Cerebellar nuclear complex (tissue), 1 donor: ENCODE results near the gene TMEFF1.
"Not testable (repeated sequence)": the region's sequence is repeated elsewhere in the genome, so short reads cannot be mapped to it uniquely, and the experiment has no call there.

ENCODE experiments used
- DNase-seq, 2 experiments: peaks; one replicate each; lab custom pipeline; 2025; lab: John Stamatoyannopoulos, UW

Gene TMEFF1, protein sequence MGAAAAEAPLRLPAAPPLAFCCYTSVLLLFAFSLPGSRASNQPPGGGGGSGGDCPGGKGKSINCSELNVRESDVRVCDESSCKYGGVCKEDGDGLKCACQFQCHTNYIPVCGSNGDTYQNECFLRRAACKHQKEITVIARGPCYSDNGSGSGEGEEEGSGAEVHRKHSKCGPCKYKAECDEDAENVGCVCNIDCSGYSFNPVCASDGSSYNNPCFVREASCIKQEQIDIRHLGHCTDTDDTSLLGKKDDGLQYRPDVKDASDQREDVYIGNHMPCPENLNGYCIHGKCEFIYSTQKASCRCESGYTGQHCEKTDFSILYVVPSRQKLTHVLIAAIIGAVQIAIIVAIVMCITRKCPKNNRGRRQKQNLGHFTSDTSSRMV

DNA sequence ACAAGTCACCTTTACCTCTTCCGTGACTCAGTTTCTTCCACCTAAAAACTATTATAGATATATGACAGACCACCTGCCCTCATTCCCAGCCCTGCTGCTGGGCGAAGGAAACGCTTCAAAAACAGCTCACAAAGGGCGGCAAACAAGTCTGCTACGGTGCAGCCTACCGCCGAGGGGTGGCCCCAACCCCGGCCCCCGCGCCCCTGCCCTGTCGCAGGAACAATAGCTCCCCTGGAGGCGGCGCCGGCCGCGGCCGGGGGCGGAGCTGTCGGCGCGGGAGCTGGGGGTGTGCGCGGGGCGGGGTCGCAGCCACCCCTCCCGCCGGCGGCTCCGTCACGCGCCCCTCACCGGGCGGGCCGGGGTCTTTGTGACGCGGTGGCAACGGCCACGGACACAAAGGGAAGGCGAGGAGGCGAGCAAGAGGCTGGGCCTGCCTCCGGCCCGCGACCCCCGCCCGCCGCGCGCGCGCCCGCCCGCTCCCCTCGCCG lies at the start of gene TMEFF1:
Gene TMEFF1, plus strand, starts transcription at position 362 of the 488 bp plus-strand sequence. CDS start 396 bp downstream, outside the sequence.
- no peak for DNase-seq

DNA sequence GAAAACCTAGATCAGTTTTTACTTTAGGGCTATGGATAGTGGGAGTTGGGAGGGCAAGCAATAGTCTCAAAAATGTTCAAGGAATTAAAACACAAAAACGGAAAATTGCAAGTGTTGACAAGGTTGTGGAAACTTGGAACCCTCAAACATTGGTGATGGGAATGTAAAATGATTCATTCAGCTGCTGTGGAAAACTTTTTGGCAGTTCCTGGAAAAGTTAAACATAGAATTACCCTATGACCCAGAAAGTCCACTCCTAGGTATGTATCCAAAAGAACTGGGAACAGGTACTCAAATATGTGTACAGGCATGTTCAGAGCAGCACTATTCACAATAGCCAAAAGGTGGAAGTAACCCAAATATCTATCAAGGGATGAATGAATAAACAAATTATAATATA lies 47.2 kb upstream of the TMEFF1 start:
- DNase-seq = no peak

DNA sequence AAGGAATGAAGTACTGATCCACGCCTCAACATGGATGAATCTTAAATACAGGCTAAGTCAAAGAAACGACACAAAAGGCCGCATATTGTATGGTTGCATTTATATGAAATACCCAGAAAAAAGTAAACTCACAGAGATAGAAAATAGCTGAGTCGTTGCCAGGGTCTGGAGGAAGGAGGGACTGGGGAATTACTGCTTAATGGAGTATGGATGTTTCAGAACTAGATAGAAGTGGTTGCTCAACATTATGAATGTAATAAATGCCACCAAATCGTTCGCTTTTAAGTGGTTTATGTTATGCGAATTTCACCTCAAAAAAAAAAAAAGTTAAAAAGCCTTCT lies 46.8 kb upstream of the TMEFF1 start:
- DNase-seq = no peak

DNA sequence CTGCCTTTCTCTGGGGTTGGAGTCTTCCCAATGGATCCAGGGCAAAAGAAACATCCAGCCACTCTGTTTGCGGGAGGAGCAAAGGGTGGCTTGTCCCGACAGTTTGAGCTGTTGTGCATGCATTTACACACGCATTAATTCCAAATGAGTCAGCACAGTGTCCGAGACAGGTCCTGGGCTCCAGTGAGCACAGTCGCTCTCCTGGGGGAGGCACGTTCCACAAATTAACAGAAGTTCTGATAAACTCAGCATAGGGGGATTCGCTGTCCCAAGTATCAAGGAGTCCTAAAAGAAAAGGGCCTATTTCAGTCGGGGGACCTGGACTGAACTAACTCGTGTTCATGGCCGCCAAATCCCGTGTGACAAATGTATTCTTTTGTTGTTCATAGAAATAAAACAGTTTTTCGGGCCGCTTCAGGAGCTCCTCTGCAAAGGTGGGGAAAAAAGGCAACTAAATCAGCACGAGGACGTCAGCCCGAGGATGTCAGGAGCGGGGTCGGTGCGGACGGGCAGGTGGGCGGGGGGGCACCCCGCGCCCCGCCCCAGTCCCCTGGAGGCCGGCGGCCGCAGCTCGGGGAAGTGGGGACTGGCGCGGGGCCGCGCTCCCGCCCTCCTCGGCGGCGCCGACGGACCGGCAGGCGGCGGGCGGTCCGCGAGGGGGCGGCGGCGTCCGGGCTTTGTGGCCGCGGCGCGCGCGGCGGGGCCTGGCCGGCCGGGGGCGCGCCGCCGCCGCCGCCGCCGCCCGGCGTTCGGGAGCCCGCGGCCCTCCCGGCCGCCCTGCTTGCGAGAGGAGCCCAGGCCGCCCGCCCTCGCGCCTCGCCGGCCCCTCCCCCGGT lies 46.2 kb upstream of the TMEFF1 start, which contains the start of gene MSANTD3:
Gene MSANTD3, plus strand, starts transcription at position 614 of the 836 bp plus-strand sequence. CDS start 14,796 bp downstream, outside the sequence.
- no peak for DNase-seq

DNA sequence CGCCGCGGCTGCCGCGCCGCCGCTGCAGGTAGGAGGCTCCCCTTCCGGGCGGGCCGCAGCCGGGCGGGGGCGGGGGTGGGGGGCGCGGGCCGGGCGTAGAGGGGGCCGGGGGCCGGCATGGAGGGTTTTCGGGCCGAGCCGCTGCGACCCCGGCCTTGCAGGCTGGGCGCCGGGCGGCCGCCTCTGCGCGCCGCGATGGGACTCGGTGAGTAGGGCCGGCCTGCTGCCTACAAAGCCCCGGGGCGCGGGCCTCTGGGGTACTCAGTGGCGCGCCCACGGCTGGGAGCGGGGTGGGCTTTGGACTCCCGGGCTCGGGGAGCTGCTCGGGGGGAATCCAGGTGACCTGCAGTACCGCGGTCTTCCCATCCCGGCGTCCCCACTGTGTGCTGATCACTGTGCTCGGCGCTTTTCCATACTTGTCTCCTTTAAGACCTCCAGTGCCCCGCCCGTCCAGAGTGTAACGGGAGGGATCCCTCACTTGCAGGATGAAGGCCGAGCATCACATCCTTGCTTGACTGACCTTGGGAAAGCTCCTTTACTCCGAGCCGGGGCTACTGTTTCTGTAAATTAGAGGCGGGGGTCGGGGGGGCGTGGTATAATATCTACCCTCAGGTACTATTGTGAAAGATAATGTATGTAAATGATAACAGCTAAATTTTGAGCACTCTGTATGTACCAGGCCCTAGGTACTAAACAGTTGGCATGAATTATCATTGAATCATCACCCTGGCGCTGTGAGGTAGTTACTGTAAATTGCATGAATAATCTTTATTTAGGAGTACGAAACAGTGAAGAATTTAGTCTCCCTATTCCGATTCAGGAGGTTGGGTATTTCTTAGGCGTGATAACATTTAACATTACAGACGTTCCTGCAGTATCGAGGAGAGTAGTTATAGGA lies 45.3 kb upstream of the TMEFF1 start:
- peak; percentile 42 to 52 for DNase-seq

DNA sequence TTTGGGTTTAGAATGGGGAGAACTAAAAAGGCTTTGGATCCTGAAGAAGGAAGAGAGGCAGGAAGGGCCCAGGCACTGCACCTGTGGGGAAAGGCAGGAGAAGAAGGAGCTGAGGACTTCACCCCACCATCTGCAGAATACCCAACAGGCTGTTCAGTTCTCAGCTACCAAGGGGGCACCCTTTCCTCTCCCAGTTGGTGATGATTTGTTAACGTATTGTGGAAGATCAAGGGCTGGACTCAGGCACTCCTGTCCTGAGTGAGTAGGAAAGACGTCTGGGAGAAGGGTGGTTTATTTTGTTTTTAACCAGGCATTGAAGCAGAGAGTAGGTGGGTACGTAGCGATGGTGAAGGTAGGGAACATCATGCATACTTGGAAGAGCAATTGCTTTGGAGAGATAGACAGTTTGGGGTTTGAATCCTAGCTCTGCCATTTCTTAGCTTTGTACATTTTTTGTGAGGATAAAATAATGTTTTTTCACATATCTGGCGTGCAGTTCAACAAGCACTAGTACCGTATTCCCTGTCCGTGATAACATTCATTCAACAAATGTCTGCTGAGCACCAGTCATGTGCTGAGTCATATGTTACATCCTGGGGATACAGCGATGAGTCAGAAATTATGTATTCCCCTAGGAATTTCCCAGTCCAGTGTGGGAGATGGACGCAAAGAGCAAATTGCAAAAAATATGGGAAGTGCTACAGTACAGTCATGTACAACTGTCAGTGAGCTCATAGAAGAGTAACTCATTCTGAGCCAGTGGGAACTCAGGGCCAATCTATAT lies 43.9 kb upstream of the TMEFF1 start:
- DNase-seq = no peak

DNA sequence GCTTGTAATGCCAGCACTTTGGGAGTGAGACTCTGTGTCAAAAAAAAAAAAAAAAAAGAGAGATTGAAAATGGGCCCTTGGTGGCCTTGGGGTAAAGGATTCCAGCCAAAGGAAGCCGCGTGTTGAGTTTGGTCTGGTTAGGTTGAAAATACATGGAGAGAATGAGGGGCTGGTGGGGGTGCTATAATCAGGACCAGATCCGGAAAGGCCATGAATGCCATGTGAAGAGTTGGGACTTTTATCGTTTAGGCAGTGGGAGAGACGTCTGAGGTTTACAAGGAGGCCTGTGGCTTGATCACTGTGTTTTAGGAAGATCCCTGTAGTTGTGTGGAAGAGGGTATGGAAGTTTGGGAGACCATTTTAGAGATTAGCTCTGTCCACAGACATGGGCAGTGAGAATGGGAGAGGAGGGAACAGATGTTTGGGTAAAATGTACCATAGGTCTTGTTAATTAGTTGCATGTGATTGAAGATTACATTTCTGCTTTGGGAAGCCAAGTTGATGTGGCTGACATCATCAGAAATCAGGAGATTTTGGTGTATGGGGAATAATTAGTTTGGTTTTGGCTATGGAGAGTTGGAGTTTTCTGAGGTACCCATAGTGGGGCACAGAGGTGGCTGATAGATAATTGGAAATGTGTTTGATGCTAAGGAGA lies 42.5 kb upstream of the TMEFF1 start:
- no peak for DNase-seq

DNA sequence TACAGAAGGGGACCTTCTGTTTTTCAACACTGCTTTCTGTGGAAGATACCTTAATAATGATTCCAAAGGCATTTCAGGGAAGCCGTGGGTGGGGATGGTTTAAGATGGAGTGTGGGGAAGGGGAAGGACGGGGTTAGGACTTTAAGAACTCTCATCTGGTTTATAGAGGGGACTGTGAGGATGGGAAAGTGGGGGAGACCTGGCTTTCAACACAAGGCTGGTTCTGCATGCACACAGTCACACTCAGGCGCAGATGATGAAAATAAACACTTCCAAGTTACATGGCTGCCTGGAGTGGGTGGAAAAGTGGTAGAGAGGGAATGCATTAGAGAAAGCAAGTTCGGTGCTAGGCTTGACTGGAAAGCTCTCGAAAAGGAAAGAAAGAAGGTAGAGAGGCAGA lies 41.1 kb upstream of the TMEFF1 start:
- no peak for DNase-seq

DNA sequence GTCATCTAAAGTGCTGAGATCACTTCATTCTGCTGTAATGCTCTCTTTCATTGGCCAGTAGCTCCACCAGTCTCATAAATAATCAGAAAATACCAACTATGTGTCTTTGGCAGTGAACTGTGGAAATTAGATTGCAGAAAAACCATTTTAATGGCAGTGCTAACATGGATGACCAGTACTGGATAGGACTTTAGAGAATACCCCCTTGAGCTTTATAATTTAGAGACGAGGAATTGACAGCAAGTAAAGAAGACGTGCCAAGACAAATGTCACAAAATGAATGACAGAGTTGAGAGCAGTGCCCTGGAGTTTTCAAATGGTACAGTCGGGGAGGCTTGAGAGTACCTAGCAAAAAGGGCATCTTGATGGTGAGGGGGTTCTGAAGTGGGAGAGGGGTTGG lies 40.2 kb upstream of the TMEFF1 start:
- DNase-seq = no peak

DNA sequence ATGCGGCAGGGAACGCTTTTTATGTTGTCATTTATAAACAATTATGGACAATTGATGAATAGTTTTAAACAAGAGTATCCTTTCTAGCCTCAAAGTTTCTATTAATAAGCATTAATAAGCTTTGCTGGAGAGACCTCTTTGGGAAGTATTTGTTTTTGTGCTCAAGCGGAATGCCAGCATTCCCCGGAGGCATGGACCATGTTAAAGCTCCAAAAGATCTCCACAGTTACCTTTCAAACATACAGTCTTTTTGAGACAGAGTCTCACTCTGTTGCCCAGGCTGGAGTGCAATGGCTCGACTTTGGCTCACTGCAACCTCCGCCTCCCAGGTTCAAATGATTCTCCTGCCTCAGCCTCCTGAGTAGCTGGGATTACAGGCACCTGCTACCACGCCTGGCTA lies 36.4 kb upstream of the TMEFF1 start:
- DNase-seq = no peak

DNA sequence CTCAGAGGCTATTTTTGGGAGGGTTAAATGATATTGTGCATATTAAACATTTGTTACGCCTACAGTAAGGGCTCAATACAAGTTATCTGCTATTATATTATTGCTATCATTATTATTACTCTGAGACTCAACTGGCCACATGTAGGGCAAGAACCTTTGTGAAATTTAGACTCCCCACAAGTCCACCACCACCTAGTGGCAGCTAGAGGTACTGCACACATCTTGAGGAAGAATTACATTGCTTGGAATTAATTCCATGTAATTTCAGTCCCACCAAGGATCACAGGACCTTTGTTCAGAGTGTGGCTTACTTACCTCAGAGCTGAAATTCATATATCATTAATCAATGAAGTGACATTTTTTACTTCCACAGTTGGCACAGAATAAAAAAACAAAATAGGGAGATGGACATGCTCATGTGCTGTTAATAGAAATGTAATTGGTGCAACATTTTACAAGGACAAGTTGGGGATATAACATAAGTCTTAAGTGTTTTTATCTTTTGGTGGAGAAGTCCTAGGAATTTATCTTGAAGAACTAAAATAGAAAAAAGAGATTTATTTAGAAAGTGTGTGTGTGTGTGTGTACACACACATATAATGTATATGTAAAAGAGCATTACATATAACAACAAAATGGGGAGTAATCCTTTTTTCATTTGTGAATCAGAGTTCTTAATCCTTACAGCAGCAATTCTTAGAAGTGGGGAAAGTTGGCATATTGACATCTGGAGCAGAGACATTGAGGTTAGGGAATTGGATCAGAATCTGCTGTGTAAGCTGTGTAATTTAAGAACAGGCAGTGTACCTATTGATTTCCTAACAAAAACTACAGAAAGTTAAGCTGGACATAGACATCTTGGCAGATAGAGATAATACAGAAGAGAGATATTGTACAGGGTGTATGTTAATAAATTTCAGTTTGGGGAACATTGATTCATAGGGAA lies 34.8 kb upstream of the TMEFF1 start:
- DNase-seq = no peak

DNA sequence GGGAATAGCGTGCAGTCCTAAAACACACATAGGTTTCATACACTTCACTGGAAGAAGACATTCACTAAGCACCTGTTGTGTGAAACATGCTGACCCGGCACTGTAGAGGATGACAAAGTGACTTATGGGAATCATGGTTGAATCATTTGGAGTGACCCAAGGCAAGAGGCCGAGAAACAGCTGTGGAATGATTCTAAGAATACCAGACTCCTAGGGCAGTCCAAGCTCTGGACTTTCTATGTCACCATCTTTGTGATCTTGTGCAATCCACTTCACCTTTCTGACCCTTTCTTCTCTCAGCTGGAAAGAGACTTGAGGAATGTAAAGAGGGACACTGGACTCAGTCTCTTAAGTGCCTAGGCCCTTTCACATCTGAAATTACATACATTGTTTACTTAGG lies 32.9 kb upstream of the TMEFF1 start:
- DNase-seq = no peak

DNA sequence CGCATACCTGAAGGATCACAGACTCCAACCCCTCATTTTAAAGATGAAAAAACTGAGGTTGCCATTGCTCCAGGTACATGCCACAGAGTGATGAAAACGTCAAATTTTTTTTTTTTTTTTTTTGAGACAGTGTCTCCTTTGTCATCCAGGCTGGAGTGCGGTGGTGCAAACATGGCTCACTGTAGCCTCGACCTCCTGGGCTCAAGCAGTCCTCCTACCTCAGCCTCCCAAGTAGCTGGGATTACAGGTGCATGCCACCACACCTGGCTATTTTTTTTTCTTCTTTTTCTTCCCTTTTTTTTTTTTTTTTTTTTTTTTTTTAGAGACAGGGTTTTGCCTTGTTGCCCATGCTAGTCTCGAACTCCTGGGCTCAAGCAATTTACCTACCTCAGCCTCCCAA lies 32.5 kb upstream of the TMEFF1 start:
- not testable (repeated sequence) for DNase-seq

DNA sequence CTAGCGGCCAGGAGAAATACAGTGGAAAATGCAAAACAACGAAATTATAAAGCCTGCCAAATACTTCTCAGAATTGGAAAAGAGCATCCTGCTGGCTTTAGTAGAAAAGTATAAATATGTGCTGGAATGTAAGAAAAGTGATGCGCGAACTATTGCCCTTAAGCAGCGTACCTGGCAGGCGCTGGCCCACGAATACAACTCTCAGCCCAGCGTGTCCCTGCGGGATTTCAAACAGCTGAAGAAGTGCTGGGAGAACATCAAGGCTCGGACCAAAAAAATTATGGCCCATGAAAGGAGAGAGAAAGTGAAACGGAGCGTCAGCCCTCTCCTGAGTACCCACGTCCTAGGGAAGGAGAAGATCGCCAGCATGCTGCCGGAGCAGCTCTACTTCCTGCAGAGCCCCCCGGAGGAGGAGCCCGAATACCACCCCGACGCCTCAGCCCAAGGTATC lies 31.0 kb upstream of the TMEFF1 start:
- DNase-seq = no peak

DNA sequence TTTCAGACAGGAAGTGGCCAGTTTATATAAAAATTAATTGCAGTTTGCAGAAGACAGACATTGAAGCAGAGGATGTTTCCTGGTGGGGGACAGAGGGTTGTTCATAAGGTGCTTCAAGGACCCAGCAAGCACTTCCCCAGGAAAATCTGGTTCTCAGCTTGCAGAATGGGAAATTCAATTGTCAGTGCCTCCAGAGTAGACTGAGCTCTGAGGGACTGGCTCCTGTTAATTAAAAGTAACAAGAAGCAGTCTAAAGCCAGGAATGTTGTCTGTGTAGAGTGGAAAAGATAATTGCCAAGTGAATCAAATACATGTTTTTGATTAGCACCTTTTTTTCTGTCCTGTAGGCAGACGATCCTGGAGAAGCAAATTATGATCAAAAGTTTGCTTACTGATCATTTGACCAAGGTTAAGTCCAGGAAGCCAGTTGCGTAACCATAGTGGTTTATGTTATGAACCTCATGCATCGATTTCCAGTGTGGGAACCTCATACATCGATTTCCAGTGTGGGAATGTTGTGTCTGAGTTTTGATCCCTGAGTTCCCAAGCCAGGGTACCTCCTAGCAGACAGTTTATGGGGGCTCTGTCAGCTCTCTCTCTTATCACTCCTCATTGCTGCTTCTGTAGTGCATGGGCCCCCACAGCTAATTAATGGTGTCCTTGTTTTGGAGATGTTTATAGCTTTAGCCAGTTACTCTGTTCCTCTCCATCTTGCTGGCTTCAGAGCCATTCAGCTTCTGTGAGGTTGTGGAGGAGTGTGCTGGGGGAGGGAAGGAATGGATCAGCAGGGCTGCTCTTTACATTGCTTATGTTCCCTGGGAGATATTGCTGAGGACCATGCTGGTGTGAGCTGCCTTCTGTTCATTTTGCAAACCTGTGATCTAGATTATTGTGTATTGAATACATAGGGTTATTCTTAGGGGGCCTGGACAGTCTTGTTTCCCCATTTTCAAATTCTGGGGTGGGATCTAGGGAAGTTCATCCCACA lies 28.9 kb upstream of the TMEFF1 start:
- no peak for DNase-seq

DNA sequence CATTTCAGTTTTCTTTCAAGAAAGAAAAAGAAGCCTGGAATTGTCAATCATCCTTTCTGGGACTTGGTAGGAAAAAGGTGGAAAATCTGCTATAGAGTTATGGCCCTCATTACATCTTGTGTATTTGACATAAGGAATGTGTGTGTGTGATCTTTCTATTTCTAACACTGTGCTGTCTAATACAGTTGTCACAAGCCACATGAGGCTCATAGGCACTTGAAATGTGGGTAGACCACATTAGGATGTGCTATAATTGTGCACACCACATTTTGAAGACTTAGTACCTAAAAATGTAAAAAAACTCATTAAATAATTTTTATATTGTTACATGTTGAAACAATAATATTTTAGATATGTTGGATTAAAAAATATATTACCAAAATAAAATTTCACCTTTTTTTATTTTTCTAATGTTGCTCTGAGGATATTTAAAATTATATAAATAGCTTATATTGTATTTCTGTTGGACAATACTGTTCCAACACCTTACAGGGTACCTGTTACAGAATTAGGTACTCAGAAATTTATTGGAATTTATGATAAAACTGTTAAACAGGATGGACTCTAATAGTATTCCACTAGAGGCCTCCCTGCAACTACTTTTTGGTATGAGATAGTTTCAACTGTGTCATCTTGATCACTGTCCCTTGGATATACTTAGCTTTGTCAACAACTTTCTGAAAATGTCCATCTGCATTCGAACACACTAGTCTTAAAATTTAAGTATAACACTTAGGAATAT lies 27.6 kb upstream of the TMEFF1 start:
- no peak for DNase-seq

DNA sequence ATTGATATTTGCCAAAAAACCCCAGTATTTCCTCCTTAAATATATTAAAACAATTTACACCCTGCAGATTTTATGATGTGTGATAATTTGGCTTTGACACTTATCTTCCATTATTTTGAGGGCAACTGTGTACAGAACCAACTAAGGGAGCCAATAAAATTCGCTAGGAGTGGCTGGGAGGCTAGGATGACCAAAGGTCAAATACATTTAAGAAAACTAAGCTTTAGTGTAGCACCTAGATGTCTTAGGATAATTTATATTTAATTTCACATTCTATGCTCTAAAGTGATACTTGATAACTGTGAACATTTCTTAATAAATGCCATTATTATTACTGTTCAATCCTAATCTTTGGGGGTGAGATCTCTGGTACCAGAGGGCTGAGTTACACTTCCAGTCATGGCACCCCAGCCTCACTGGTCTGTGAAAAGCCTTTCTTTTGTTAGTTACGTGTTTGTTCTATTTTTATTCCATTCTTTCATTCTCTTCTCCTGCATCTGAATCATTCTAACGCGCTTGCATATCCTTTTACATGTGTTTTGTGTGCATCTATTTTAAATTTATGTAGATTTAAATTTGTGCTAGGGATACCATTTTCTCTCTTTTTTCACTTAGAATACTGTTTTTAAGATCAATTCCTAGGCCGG lies 26.9 kb upstream of the TMEFF1 start:
- no peak for DNase-seq
